SK-N-SH (cell line): Measurements from ENCODE around the gene LEKR1. TPM values are rescaled to one million over a fixed set of nuclear protein-coding genes. Genes with fewer than 3 reads are reported as not detected.

Source experiments
- CTCF ChIA-PET: fragments of 300-600, 350-600 bp; formaldehyde crosslinking; extraction: SDS; loops from one replicate; lab custom pipeline; 2021; lab: Yijun Ruan, JAX
- POLR2A ChIA-PET: fragments of 350-600 bp; sonication (Branson Sonifier 250); formaldehyde crosslinking; extraction: SDS; loops from one replicate; lab custom pipeline; 2020; ENCODE audit warnings: antibody characterized with exemption, inconsistent platforms; lab: Yijun Ruan, JAX
- DNase-seq: peaks from one replicate; pipeline ENCODE4 v3.0.0; 2012
- H2AFZ ChIP-seq: fragments of 200-600 bp; sonication (generic); 2 replicates; pipeline ENCODE4 v1.8.1; 2016; ENCODE audit warnings: antibody characterized with exemption, mild to moderate bottlenecking, low read depth
- H3F3A ChIP-seq: fragments of 200-600 bp; sonication (generic); replicated peaks from 2 replicates; pipeline ENCODE3; 2016; ENCODE audit warnings: antibody characterized with exemption, mild to moderate bottlenecking; ENCODE audit not compliant: insufficient read depth
- H3K27ac ChIP-seq, 2 experiments: fragments of 200-500 bp in 1 of 2; fragments of 200-600 bp in 1 of 2; sonication (Bioruptor generic) in 1 of 2; sonication (generic), shearing (Covaris generic) in 1 of 2; 2 replicates each; pipeline versions ENCODE4 v1.5.1 to v1.6.1; 2014 to 2016; ENCODE audit warnings: low read depth in 2 of 2, inconsistent platforms in 1 of 2, low read length in 1 of 2, mild to moderate bottlenecking in 1 of 2, mixed read lengths in 1 of 2
- H3K27me3 ChIP-seq: fragments of 200-600 bp; sonication (generic), shearing (Covaris generic); 2 replicates; pipeline ENCODE4 v1.6.1; 2016; ENCODE audit warnings: mixed run types; ENCODE audit not compliant: insufficient read depth
- H3K36me3 ChIP-seq, 2 experiments: fragments of 200-500 bp in 1 of 2; fragments of 200-600 bp in 1 of 2; sonication (Bioruptor generic) in 1 of 2; sonication (generic) in 1 of 2; replicated peaks in 1 of 2; 2 replicates each; pipeline versions ENCODE3 to v1.5.1; 2014 to 2016; ENCODE audit warnings: low read length in 1 of 2, mild to moderate bottlenecking in 1 of 2; ENCODE audit not compliant: insufficient read depth in 2 of 2, control insufficient read depth in 1 of 2
- H3K4me1 ChIP-seq, 2 experiments: fragments of 200-500 bp in 1 of 2; fragments of 200-600 bp in 1 of 2; sonication (Bioruptor generic) in 1 of 2; sonication (generic), shearing (Covaris generic) in 1 of 2; 2 replicates each; pipeline versions ENCODE4 v1.5.1 to v1.6.1; 2014 to 2016; ENCODE audit warnings: low read depth in 1 of 2, low read length in 1 of 2, mixed run types in 1 of 2; ENCODE audit not compliant: insufficient read depth in 2 of 2, control insufficient read depth in 1 of 2
- H3K4me2 ChIP-seq: fragments of 200-600 bp; sonication (generic), shearing (Covaris generic); 2 replicates; pipeline ENCODE4 v1.6.1; 2017; ENCODE audit warnings: mixed run types
- H3K4me3 ChIP-seq, 2 experiments: fragments of 200-500 bp in 1 of 2; fragments of 200-600 bp in 1 of 2; sonication (Bioruptor generic) in 1 of 2; sonication (generic), shearing (Covaris generic) in 1 of 2; 2 replicates each; pipeline versions ENCODE4 v1.5.1 to v1.8.1; 2014 to 2016; ENCODE audit warnings: low read depth in 2 of 2, inconsistent platforms in 1 of 2, low read length in 1 of 2, mild to moderate bottlenecking in 1 of 2, mixed read lengths in 1 of 2, moderate library complexity in 1 of 2
- H3K79me2 ChIP-seq: fragments of 200-600 bp; sonication (generic); 2 replicates; pipeline ENCODE4 v1.8.1; 2017; ENCODE audit warnings: mild to moderate bottlenecking; ENCODE audit not compliant: insufficient read depth
- H3K9ac ChIP-seq: fragments of 200-600 bp; sonication (generic); 2 replicates; pipeline ENCODE4 v1.6.1; 2017; ENCODE audit warnings: mixed run types
- H3K9me2 ChIP-seq: fragments of 200-600 bp; sonication (generic); 2 replicates; pipeline ENCODE4 v1.6.1; 2017; ENCODE audit warnings: mixed run types
- H3K9me3 ChIP-seq: fragments of 200-600 bp; sonication (generic); 2 replicates; pipeline ENCODE4 v1.6.1; 2017; ENCODE audit warnings: mixed run types, mild to moderate bottlenecking, moderate library complexity
- H4K20me1 ChIP-seq: fragments of 200-600 bp; sonication (generic); 2 replicates; pipeline ENCODE4 v1.6.1; 2017; ENCODE audit warnings: mild to moderate bottlenecking, mixed run types; ENCODE audit not compliant: insufficient read depth
- ELF1 ChIP-seq: IDR thresholded peaks from 2 replicates; pipeline ENCODE4 v1.4.0; 2012
- EP300 ChIP-seq, 2 experiments: IDR thresholded peaks; 2 replicates each; pipeline versions ENCODE4 v1.4.0 to v1.6.1; 2012; ENCODE audit warnings: borderline replicate concordance in 1 of 2, low read depth in 1 of 2, low read length in 1 of 2
- EZH2phosphoT487 ChIP-seq: fragments of 200-600 bp; sonication (generic); IDR thresholded peaks from 2 replicates; pipeline ENCODE4 v1.6.1; 2017; ENCODE audit warnings: low read depth, mixed run types, mild to moderate bottlenecking, antibody characterized with exemption, moderate library complexity, borderline replicate concordance
- FOSL2 ChIP-seq: IDR thresholded peaks from 2 replicates; pipeline ENCODE4 v1.4.0; 2012; ENCODE audit warnings: low read depth, mild to moderate bottlenecking, moderate library complexity, borderline replicate concordance
- GATA2 ChIP-seq: sonication (generic); formaldehyde crosslinking; IDR thresholded peaks from 2 replicates; pipeline ENCODE4 v1.5.0; 2020; ENCODE audit warnings: mild to moderate bottlenecking, missing genetic modification reagents
- JUND ChIP-seq: IDR thresholded peaks from 2 replicates; pipeline ENCODE4 v1.4.0; 2012
- MEF2A ChIP-seq: IDR thresholded peaks from 2 replicates; pipeline ENCODE4 v1.4.0; 2012; ENCODE audit warnings: low read depth, borderline replicate concordance
- MXI1 ChIP-seq: IDR thresholded peaks from 2 replicates; pipeline ENCODE4 v1.6.1; 2012; ENCODE audit warnings: mild to moderate bottlenecking, low read depth, low read length, improper control_type of control experiment
- NRF1 ChIP-seq: IDR thresholded peaks from 2 replicates; pipeline ENCODE4 v1.6.1; 2012; ENCODE audit warnings: low read depth, mild to moderate bottlenecking, low read length
- POLR2AphosphoS5 ChIP-seq: IDR thresholded peaks from 2 replicates; pipeline ENCODE4 v1.6.1; 2012; ENCODE audit warnings: low read depth, low read length
- RAD21 ChIP-seq: IDR thresholded peaks from 2 replicates; pipeline ENCODE4 v1.6.1; 2012; ENCODE audit warnings: mild to moderate bottlenecking, low read length
- RCOR1 ChIP-seq: fragments of 150-350 bp; IDR thresholded peaks from 2 replicates; pipeline ENCODE4 v1.6.1; 2017; ENCODE audit warnings: antibody characterized with exemption, low read length
- RFX5 ChIP-seq: IDR thresholded peaks from 2 replicates; pipeline ENCODE4 v1.6.1; 2012; ENCODE audit warnings: mild to moderate bottlenecking, improper control_type of control experiment, low read length
- SMC3 ChIP-seq: IDR thresholded peaks from 2 replicates; pipeline ENCODE4 v1.6.1; 2012; ENCODE audit warnings: low read depth, low read length, improper control_type of control experiment
- TCF12 ChIP-seq: IDR thresholded peaks from 2 replicates; pipeline ENCODE4 v1.4.0; 2012
- TEAD4 ChIP-seq: IDR thresholded peaks from 2 replicates; pipeline ENCODE4 v1.4.0; 2012; ENCODE audit warnings: mild to moderate bottlenecking, borderline replicate concordance; ENCODE audit not compliant: insufficient read depth
- YY1 ChIP-seq: IDR thresholded peaks from 2 replicates; pipeline ENCODE4 v1.4.0; 2012; ENCODE audit warnings: low read depth, mild to moderate bottlenecking
- WGBS: methylation state at CpG from one replicate; pipeline ENCODE4 v1.1.6; 2017; ENCODE audit warnings: low lambda C conversion rate; 5-methylcytosine and 5-hydroxymethylcytosine counted together
- polyA plus RNA-seq, 3 experiments: library from polyadenylated mRNA; depleted of rRNA; stranded (reverse); fragments of >200 nt; gene quantifications; 2 replicates each; pipeline ENCODE4 v1.2.3, GENCODE V29; 2012
- TF ChIP-seq, protein P1 (sequence below): IDR thresholded peaks from 2 replicates; pipeline ENCODE4 v1.4.0; 2012; ENCODE audit warnings: low read depth
- TF ChIP-seq, protein P2 (sequence below): IDR thresholded peaks from 2 replicates; pipeline ENCODE4; 2012
- TF ChIP-seq, protein P3 (sequence below): fragments of 150-350 bp; IDR thresholded peaks from 2 replicates; pipeline ENCODE4 v1.6.1; 2017; ENCODE audit warnings: antibody characterized with exemption, low read length, low read depth, borderline replicate concordance
- TF ChIP-seq, protein P4 (sequence below): IDR thresholded peaks from 2 replicates; pipeline ENCODE4 v1.4.0; 2012; ENCODE audit warnings: low read depth, borderline replicate concordance

Gene LEKR1
- polyA plus RNA-seq, 1 of the 3 experiments (the other 2 are of a cell fraction): 0.30 TPM

DNA sequence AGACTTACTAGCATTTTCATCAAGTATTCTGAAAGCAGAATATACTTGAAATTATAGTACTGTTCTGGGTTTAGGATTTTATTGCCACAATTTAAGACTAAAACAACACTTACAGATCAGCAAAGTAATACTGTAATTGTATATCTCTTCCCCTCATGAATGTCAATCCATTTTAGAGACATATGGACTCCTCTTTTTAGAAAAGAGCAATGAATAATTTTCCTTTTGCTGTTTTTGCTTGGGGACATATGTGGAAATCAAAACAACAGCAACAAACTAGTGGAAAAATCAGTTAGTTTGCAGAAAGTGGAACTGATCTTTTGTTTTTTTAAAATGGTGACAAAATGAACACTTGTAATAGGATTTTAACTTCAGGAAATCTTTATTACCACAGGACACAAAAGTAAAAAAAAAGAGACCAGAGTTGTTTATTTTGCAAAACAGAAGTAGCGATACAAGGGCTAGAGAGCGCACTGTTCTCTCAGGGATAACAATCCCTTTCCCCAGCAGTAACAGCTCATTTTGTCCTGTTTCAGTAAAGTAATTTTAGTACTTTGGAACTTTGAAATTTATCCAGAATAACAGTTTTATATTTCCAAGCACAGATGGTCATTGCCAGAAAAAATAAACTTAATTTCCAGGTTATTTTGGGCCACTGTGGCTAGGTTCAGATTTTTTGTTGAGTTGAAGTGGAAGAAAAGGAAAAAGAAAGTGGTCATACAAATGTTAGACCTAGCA, 17.1 kb downstream of the LEKR1 start:
- POLR2A ChIA-PET: no interaction called here
- no peaks in the 10 kb centered on the region for H3K36me3 ChIP-seq
- CTCF ChIA-PET: no interaction called here
- no peak for DNase-seq
- 93% methylated on average over 2 of the region's 2 CpGs for WGBS
- H3K79me2 ChIP-seq: no peaks in the 10 kb centered on the region
- TF ChIP-seq TCF12 (no peak), RAD21 (no peak), POLR2AphosphoS5 (no peak), NRF1 (no peak), TEAD4 (no peak), YY1 (no peak), RCOR1 (no peak), RFX5 (no peak), EZH2phosphoT487 (no peak)
- TF ChIP-seq, protein P1, sequence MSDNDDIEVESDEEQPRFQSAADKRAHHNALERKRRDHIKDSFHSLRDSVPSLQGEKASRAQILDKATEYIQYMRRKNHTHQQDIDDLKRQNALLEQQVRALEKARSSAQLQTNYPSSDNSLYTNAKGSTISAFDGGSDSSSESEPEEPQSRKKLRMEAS: no peak
- TF ChIP-seq, protein P2, sequence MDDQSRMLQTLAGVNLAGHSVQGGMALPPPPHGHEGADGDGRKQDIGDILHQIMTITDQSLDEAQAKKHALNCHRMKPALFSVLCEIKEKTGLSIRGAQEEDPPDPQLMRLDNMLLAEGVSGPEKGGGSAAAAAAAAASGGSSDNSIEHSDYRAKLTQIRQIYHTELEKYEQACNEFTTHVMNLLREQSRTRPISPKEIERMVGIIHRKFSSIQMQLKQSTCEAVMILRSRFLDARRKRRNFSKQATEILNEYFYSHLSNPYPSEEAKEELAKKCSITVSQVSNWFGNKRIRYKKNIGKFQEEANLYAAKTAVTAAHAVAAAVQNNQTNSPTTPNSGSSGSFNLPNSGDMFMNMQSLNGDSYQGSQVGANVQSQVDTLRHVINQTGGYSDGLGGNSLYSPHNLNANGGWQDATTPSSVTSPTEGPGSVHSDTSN: no peak
- TF ChIP-seq, all 33 proteins: peak for 0
- Histone ChIP-seq H3K4me1 (peaks cover 3 to 8% of the 10 kb centered on the region in 2 experiments; a peak in 2 of 4 replicates), H3K9me2 (no peaks in the 10 kb centered on the region), H3K27me3 (no peaks in the 10 kb centered on the region), H3K4me3 (no peak overlapping the region), H3K27ac (no peak overlapping the region), H3F3A (no peaks in the 10 kb centered on the region), H3K4me2 (no peak overlapping the region), H4K20me1 (no peaks in the 10 kb centered on the region), H2AFZ (no peak overlapping the region), H3K9me3 (no peaks in the 10 kb centered on the region), H3K9ac (no peak overlapping the region)

DNA sequence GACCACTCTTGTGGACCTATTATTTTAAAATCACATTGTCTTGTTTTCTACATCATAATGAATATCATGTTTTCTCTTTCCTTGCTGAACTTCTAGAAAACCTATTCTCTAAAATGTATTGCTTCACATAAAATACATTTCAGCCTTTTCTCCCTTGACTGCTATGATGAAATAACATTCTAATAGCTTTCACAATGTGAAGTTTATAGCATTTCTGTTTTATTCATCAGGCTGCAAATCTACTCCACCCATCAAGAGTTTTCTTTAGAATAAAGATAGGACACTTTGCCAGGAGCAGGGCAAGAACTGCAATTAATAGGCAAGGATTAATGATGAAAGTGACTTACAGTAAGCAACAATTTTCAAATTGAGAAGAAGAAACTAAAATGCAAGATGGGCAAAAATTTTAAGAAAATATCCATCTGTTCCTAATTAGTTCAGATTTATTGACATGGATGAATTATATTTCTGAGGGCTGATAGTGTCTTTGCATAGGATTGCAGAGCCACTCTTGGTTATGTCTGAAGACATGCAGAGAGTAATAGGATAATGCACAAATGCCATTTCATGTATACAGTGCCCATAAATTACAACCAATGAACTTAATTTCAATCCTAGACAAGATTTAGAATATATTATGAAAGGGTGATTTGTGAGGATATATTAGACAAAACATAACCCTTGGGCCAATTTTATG, 21.7 kb downstream of the LEKR1 start:
- CTCF ChIA-PET: no interaction called here

More for the DNA sequence above, 21.7 kb downstream of the LEKR1 start:
- Histone ChIP-seq H2AFZ (no peak overlapping the region), H3K4me2 (no peak overlapping the region), H4K20me1 (no peaks in the 10 kb centered on the region), H3K9ac (no peak overlapping the region), H3K27ac (no peak overlapping the region), H3K9me3 (no peaks in the 10 kb centered on the region), H3F3A (no peaks in the 10 kb centered on the region), H3K27me3 (no peaks in the 10 kb centered on the region), H3K36me3 (no peaks in the 10 kb centered on the region), H3K4me3 (no peak overlapping the region), H3K4me1 (peaks cover 2 to 3% of the 10 kb centered on the region in 2 experiments; a peak in 1 of 4 replicates), H3K79me2 (no peaks in the 10 kb centered on the region), H3K9me2 (no peaks in the 10 kb centered on the region)
- TF ChIP-seq MEF2A (no peak), EP300 (IDR thresholded peaks at IDR 0.05; ENCODE audit: borderline replicate concordance in 1 of 2, low read depth in 1 of 2, low read length in 1 of 2) (no peak), JUND (no peak), MXI1 (no peak), FOSL2 (no peak), SMC3 (no peak), GATA2 (CRISPR knock-in tag) (no peak), NRF1 (no peak), ELF1 (no peak), POLR2AphosphoS5 (no peak)
- TF ChIP-seq, protein P3, sequence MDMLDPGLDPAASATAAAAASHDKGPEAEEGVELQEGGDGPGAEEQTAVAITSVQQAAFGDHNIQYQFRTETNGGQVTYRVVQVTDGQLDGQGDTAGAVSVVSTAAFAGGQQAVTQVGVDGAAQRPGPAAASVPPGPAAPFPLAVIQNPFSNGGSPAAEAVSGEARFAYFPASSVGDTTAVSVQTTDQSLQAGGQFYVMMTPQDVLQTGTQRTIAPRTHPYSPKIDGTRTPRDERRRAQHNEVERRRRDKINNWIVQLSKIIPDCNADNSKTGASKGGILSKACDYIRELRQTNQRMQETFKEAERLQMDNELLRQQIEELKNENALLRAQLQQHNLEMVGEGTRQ: no peak
- TF ChIP-seq, protein P4, sequence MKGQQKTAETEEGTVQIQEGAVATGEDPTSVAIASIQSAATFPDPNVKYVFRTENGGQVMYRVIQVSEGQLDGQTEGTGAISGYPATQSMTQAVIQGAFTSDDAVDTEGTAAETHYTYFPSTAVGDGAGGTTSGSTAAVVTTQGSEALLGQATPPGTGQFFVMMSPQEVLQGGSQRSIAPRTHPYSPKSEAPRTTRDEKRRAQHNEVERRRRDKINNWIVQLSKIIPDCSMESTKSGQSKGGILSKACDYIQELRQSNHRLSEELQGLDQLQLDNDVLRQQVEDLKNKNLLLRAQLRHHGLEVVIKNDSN: no peak
- POLR2A ChIA-PET: no interaction called here
- DNase-seq: no peak
